GM21786 (cell line): ENCODE results near the gene LINGO3.
"Not testable (repeated sequence)": the region's sequence is repeated elsewhere in the genome, so short reads cannot be mapped to it uniquely, and the experiment has no call there.

ENCODE experiments used
- ATAC-seq: cut with Tn5 transposase; IDR thresholded peaks from one replicate; pipeline ENCODE4 v1.9.1; 2021; ENCODE audit not compliant: unreplicated experiment

The LINGO3 gene, protein sequence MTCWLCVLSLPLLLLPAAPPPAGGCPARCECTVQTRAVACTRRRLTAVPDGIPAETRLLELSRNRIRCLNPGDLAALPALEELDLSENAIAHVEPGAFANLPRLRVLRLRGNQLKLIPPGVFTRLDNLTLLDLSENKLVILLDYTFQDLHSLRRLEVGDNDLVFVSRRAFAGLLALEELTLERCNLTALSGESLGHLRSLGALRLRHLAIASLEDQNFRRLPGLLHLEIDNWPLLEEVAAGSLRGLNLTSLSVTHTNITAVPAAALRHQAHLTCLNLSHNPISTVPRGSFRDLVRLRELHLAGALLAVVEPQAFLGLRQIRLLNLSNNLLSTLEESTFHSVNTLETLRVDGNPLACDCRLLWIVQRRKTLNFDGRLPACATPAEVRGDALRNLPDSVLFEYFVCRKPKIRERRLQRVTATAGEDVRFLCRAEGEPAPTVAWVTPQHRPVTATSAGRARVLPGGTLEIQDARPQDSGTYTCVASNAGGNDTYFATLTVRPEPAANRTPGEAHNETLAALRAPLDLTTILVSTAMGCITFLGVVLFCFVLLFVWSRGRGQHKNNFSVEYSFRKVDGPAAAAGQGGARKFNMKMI

DNA sequence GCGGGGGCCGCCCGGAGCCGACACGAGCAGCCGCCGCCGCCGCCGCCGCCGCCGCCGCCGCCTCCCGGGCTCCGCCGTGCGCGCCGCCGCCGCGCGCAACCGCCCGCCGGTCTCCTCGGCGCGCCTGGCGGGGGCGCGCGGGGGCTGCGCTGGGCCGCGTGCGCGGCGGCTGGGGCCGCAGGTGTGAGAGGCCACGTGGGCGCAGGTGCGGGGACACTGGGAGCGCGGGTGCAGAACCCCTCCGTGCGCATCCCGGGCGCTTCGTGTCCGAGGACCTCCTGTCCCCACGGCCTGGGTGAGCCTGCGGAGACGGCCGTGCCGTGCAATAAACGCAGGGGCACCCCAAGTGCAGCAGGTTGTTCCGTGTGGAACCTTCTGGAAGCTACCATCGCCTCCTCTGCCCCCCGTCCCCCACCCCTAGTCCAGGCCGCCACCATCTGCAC is at the start of gene LINGO3:
TSS of gene LINGO3 (minus strand) at position 41 of the 443 bp plus-strand sequence. CDS start 16,378 bp downstream, outside the sequence.
- ATAC-seq, result no peak

DNA sequence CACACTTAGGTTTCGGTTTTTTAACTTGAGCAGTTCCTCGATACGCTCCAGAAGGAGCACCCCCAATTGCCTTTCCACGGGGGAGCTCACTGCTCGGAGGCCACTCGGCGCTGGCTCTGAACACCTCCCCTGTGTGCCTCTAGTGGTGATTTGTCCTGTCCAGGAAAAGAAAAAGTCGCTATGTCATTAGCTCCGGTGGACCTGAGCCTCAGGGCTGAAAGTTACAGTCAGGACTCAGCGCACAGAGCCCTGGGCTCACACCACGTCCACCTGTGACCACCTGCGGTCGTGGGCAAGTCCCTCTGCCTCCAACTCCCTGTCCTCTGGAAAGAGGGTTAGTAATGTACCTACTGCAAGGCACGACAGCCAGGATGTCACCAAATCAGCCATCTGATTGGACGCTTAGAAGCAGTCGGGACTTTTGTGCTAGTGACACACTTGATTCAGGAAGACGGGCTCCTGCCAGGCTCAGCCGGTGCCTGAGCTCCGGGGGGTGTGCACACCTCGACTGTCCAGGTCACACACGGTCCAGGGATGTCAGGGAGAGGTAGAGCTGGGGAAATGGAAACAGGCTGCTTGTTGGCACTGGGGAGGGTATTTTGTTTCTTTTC is 48.2 kb upstream of the LINGO3 start:
- no peak for ATAC-seq

- no peak for ATAC-seq
Observed at GRCh38 chr19:2355168-2356035, 47.4 kb upstream of the LINGO3 start.

DNA sequence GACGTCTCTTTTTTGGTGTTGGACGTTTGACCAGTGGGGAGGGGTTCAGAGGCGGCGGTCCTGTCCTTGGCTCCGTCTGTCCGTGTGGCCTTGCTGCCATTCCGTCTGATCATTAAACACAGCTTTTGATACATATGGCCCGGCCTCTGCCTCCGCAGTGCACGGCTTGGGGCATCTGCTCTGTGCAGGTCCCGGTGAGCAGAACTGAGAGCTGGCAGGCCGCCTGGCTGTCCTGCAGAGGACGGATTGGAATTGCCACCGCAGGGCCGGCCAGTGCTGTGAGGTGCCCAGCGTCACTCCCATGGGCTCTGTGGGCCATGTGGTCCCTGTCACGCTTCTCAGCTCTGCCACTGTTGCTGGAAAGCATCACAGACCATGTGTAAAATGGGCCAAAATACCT is 46.7 kb upstream of the LINGO3 start:
- ATAC-seq, result no peak

- no peak for ATAC-seq
Observed at GRCh38 chr19:2353887-2354592, 46.1 kb upstream of the LINGO3 start.

- no peak for ATAC-seq
Observed at GRCh38 chr19:2353159-2353886, 45.4 kb upstream of the LINGO3 start.

GRCh38 chr19:2352121-2352520 is 44.2 kb upstream of the LINGO3 start:
- ATAC-seq, result no peak

DNA sequence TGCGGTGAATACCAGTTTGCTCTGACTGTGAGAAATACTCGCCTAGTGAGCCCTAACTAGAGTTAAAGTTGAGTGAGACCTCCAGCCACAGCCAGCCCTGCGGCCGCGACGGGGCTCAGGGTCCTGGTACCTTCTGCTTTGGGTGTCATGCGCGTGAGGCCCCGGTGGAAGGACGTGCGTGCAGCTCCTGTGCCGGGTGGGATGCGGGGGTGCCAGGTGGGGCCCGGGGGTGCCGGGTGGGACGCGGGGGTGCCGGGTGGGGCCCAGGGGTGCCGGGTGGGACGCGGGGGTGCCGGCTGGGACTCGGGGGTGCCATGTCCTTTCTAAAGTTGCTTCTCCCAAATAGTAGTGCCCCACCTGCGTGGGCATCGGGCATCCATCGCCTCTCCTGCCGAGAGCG is 43.6 kb upstream of the LINGO3 start:
- ATAC-seq, result no peak

GRCh38 chr19:2350656-2351055 is 42.7 kb upstream of the LINGO3 start:
- no peak for ATAC-seq

DNA sequence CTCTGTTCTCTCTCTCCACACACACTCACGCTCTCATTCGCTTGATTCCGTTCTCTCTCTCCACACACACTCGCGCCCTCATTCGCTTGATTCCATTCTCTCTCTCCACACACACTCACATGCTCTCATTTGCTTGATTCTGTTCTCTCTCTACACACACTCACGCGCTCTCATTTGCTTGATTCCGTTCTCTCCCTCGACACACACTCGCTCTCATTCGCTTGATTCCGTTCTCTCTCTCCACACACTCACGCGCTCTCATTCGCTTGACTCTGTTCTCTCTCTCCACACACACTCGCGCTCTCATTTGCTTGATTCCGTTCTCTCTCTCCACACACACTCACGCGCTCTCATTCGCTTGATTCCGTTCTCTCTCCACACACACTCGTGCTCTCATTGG is 41.9 kb upstream of the LINGO3 start:
- ATAC-seq, result not testable (repeated sequence)

GRCh38 chr19:2345794-2346663 is 38.1 kb upstream of the LINGO3 start:
- no peak for ATAC-seq

GRCh38 chr19:2345076-2345475 is 37.1 kb upstream of the LINGO3 start:
- no peak for ATAC-seq

- no peak for ATAC-seq
Observed at GRCh38 chr19:2344381-2344870, 36.5 kb upstream of the LINGO3 start.

DNA sequence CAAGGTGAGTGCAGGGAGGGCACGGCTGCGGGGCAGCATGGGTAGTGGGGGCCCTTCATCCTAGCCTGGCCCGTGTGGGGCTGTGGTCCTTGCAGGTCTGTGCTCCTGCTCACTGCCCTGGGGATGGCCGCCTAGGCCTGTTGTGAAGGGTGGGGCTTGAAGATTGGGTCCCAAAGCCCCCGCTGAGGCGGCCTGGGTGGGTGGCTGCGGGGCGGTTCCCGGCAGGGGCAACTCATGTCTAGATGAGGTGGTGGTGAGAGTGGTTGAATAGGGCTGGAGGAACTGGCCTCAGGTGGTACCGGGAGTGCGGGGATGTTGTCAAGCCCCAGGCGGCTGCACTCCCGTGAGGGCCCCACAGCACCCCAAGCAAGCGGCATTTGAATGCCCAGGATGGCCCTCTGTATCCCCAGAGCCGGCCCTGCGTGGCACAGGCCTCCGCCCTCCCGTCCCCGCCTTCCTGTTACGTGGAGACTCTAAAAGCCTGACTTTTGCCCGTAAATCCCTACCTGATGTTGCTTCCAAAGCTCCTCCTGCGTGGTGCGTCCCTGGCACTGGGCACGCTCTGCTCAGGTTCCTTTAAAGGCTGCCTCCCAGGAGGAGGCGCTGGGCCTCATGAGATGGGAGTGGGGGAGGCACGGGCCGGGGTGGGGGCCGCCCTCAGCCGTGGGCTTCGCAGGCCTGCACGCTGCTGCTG is 35.5 kb upstream of the LINGO3 start:
- ATAC-seq, result no peak

DNA sequence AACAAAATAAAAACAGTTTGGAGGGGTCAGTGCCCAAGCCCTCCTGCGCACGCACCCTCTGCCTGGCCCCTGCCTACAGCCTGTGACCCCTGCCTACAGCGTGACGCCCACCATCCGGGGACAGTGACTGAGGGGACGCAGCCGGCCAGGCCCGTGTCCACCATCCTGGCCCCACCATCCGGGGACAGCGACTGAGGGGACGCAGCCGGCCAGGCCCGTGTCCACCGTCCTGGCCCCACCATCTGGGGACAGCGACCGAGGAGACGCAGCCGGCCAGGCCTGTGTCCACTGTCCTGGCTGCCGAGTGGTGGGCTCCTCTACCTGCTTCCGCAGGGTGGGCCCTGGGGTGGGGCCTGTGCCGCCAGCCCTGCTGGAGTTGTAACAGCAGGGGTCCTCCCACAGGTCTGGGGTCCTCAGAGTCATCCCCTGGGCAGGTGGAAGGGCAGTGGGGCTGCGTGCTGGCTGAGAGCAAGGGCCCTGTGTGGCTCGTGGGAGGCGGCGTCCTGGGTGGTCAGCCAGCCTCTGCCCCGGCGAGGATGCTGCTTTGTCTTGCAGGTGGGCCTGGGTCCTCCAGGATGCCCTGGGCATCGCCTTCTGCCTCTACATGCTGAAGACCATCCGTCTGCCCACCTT is 34.8 kb upstream of the LINGO3 start:
- no peak for ATAC-seq

DNA sequence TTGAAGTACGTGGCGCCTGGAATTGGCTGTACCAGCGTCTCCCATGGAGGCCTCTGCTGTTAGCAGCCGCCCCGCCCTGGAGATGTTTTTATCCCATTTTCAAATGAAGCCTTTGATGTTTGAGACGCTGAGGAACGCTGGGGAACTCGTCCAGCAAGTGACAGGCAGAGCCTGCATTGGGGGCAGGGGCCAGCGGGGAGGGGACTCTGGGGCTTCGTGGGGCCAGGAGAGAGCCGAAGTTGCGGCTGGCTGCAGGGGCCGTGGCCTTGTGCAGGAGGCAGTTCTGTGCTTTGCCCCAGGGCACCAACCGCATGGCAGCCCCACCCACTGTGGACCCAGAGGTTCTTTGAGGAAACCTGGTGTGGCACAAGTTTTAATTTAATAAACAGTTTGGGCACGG is 34.0 kb upstream of the LINGO3 start:
- ATAC-seq, result no peak

GRCh38 chr19:2341244-2341751 is 33.3 kb upstream of the LINGO3 start:
- no peak for ATAC-seq
